HG02884 (cell line): ENCODE measurements around the gene DOC2B.
"Not testable (repeated sequence)": the region's sequence is repeated elsewhere in the genome, so short reads cannot be mapped to it uniquely, and the experiment has no call there.

Experiments used
- ATAC-seq: cut with Tn5 transposase; IDR thresholded peaks from one replicate; pipeline ENCODE4 v1.9.1; 2021; ENCODE audit warnings: mild to moderate bottlenecking, moderate library complexity; ENCODE audit not compliant: unreplicated experiment

Gene DOC2B

DNA sequence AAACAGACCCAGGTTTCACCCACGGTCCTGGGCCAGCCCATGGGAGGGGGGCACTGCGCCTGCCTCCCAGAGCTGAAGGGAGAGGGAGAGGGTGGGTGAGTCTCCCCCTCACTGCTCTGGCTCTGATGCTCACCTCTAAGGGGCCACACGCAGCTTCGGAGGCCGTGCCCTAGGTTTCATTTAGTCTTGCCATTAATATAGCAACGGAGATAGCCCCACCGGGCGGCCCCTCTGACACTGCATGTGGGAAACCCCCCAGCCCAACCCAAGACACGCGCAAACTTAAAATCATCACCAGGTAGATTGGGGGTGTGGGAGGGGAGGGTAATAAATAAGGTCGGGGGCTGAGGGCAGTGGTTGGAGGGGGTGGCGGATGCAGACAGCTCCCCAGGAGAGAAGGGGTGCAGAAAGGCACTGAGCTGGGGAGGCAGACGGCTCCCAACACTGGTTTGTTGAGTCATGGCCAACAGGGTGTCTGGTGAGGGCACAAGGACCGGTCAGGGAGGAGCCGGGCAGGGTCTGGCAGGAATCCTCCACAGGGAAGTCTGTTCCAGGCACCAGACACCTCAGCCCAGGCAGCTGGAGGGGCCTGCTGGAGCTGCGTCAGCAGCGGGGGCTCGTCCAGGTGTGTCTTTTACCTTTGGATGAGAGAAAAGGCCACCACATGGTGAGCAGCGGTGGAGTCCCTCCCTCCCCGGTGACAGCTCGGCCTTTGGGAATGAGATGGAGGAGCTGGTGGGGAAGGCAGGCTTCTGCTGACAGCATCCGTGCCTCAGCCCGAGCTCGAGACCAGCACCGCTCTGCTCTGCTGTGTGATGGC, 32.0 kb upstream of the DOC2B start:
- no peak for ATAC-seq

DNA sequence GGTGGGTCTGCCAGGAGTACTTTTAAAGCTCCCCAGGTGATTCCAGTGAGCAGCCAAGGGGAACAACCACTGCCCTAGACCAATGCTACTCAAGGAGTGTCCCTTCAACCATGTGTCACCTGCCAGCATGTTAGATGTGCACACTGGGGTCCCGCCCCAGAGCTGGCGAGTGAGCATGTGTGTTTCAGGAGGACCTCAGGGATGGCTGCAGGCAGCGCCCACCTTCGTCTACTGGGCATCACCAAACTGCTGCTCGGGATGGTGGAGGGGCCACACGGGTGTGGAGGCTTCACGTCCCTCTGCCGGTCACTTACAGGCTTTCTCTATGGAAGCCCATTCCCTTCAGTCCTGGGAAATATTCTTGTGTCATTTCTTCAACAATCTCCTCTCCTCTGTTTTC, 29.0 kb upstream of the DOC2B start:
- ATAC-seq, result no peak

DNA sequence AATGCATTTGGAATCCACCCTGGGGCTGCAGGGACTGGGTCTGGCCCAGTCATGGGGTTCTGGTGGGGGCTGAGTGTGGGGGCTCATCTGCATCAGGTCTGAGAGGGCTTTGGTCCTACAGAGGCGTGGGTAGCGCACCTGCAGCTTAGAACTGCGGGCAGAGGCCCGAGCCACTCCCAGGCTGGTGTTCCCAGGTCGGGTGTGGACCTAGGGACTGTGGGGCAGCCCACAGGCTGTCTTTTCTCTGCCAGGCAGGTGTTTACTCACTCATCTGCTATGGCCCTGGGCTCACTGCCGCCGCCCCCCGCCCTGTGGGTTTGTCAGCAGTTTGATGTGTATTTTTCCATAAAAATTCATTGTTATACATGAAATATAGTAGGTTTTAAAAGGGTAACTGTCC, 27.0 kb upstream of the DOC2B start:
- no peak for ATAC-seq

DNA sequence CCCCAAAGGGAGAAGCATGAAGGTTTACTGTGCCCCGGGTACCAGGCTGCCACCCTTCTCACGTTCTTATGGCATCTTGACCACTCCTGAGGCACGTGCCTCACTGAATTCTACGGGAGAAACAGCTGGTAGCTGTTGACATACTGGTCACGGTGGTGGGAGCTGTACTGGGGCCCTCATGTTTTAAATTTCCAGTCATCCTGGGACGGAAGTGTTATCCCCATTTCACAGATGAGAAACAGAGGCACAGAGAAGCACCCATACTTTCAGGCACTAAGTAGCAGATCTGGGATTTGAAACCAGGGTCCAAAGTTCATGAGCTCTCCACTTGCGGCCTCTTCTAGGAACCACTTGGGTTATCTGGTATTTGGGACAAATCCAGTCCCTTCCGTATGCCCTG, 26.3 kb upstream of the DOC2B start:
- ATAC-seq, result no peak

DNA sequence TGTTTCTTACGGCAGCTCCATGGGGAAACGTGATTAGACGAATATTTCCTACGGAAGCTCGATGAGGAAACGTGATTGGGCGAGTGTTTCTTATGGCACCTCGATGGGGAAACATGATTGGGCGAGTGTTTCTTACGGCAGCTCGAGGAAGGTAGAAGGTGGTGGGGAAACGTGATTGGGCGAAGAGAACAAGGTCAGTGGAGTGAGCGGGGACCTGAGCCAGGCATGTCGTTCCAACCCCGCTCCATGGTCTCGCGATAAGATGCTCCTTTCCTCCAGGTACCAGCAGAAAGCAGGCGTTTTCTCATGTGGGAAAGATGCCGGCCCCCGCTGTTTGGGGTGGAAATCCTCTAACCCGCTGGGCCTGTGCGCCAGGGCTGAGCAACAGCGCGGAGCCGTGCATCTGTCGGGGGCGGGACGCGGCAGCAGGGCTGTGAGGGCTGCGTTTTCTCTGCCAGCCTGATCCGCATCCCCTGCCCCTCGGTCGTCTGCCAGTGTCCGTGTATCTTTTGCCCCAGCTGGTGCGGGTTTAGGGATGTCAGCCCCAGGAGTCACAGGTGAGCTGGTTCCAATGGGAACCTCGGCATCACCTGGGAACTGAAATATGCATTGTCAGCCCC, 25.6 kb upstream of the DOC2B start:
- no peak for ATAC-seq

DNA sequence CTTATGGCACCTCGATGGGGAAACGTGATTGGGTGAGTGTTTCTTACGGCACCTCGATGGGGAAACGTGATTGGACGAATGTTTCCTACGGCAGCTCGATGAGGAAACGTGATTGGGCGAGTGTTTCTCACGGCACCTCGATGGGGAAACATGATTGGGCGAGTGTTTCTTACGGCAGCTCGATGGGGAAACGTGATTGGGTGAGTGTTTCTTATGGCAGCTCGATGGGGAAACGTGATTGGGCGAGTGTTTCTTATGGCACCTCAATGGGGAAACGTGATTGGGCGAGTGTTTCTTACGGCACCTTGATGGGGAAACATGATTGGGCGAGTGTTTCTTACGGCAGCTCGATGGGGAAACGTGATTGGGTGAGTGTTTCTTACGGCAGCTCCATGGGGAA, 25.0 kb upstream of the DOC2B start:
- not testable (repeated sequence) for ATAC-seq

DNA sequence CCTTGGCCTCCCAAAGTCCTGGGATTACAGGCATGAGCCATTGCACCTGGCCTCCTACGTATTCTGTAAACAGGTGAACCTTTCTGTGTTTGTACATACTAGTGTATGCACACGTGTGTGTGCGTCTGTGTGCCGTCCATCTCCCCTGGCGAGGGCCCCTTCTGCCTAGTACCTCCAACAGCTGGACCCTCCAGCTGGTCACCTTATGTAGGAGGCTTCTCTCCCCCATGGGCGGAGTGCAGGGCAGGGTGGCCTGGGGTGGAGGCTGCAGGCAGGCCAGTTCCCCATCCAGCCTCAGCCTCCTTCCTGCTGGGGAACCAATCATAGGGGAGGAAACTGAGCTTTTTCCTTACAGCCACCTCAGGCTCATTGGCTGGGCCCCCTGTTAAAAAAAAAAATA, 24.4 kb upstream of the DOC2B start:
- ATAC-seq, result no peak

DNA sequence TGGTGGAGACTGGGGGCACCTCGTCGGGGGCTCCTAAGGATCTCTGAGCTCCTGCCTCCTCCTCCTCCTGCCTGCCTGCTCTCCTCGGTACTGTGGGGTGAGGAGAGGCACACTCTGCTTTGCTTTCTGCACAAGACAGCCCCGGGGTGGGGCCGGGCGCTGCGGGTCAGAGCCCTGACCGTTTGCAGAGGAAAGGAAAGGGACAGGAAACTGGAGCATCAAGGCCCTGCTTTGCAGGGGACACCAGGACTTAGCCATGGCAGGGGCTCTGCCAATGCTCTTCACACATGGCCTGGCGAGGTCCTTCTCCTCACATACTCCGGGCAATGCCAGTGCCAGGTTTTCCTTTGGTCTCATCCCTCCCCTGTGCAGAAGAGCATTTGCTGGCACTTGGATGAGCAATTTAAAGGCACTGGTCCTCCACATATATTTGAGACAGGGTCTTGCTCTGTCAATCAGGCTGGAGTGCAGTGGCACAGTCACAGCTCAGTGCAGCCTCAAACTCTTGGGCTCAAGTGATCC, 23.8 kb upstream of the DOC2B start:
- ATAC-seq, result no peak

DNA sequence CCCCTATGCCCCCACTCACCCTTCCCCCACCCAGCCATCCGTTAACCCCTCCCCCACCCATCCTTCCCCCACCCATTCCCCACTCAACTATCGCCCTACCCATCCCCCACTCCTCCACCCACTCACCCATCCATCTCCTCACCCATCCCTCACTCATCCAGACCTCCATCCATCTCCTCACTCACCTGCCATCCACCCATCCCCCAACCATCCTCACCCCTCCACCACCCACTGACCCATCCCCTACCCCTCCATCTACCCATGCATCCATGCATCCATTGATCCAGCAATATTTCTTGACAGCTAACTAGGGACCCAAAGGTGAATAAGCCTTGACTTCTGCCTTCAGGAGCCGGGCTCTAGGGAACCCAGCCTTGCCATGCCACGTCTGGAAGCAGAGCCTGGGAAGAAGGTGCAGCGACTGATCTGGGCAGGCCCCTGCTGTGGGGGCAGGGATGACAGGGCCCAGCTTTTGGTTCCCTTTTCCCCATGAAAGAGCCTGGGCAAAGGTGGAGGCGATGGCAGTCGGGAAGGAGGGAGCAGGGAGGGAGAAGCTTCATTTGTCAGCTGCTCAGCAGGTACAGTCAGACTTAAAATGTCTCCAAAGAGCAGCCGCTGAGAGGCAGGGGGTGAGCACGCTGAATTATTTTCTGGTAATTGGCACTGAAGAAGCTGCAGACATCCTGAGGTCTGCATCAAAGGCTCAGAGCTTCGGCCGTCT, 23.1 kb upstream of the DOC2B start:
- ATAC-seq, result no peak

DNA sequence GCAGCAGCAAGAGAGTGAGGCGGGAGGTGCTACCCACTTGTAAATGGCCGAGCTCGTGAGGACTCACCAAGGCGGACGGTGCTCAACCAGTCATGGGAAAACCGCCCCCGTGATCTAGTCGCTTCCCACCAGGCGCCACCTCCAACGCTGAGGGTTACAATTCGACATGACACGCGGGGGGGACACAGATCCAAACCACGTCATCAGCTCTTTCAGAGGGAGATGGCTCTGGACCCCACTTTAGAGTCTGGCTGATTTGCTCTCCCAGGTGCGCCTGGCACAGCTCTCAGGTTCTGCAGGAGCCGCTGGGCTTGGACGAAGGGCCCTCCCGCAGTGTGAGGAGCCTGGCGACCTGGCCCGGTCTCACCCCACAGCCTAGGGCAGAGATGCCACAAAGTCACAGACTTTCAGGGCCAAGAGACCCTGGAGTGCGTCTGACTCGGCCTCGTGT, 21.1 kb upstream of the DOC2B start:
- ATAC-seq, result no peak

DNA sequence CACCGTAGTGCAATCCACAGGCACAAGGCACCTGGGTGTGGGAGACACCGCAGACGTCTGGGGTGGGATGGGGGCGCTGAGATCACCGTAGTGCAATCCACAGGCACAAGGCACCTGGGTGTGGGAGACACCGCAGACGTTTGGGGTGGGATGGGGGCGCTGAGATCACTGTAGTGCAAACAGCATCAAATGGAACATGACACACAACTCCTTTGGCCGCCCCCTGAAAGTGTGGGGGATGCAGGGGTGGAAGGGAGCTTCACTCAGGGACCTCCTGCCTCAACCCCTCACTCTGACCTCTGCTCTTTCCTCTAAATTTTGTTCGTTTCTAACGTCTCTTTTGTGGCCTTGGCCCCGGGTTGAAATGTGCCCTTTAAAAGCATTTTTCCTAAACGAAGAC, 20.3 kb upstream of the DOC2B start:
- not testable (repeated sequence) for ATAC-seq

DNA sequence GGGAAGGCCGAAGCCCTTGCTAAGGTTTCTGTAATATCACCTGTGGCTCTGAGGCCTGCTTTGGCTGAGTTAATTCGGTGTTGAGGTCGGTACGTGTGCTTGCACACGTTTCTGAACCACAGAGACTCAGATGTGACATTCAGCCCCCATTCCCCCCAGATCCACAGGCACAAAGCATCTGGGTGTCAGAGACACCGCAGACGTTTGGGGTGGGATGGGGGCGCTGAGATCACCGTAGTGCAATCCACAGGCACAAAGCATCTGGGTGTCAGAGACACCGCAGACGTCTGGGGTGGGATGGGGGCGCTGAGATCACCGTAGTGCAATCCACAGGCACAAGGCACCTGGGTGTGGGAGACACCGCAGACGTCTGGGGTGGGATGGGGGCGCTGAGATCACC, 19.8 kb upstream of the DOC2B start:
- not testable (repeated sequence) for ATAC-seq

DNA sequence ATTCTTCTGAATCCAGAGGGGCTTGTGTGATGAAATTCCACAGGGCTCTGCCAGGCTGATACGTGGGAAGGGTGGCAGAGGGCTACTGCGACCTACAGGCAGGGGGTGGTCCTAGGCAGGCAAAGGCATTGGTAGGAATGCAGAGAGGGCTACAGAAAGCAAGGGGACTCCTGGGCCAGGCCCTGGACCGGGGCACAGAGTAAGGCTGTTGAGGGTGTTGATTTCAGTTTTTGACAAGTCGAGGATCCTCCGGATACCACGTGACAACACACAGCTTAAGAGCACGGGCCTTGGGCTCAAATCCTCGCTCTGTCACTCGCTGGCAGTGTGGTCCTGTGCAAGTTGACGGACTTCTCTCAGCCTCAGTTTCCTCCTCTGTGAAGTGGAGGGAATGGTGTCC, 19.1 kb upstream of the DOC2B start:
- no peak for ATAC-seq

DNA sequence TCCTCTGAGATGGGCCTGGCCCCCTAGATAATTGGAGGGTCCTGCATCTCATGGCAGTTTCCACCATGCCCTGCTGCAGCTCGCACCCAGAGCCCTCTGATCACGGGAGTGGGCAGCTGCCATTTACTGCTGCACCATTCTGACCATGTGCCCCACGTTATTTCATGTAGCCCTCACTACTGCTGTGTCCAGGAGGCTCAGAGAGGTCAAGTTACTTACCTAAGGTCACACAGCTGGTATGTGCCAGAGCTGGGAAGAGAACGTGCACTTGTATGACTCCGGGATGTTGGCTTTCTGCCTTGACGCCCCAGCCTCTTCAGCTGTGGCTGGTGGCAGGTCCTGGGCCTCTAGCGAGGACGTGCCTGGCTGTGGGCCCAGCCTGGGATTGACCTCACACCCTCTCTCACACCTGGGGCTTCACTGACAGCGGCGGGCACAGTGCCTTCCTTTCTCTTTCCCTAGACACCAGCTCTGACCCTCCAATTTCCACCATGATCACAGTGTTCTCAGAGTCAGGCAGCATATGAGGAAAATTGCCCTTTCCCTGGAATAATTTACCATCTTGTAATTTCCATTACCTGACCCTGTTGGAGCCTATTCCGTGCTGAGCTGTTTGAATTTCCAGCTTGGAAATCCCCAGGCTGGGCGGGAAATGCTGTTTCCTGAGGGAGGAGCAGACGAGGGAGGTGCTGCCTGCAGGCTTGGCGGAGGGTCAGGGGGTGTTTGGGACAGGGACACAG, 18.5 kb upstream of the DOC2B start:
- no peak for ATAC-seq

DNA sequence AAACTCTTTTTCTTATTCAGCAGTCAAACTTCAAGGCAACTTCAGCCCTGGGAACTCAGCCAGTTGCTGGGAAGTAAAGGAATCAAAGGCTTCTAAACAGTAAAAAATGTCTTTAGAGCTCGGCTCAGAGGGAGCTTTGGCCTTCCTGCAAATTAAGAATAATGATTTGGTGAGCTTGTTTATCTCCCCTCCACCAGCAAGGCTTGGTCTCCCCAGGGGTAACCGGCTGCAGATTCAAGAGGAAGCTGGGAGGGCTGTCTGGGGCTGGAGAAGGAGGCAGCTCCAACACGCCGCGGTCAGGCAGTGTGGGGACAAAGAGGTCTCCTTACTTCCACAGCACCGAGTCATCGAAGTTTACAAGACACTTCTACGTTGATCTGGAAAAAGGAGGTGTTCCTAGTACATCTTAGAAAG, 17.7 kb upstream of the DOC2B start:
- ATAC-seq, result no peak

DNA sequence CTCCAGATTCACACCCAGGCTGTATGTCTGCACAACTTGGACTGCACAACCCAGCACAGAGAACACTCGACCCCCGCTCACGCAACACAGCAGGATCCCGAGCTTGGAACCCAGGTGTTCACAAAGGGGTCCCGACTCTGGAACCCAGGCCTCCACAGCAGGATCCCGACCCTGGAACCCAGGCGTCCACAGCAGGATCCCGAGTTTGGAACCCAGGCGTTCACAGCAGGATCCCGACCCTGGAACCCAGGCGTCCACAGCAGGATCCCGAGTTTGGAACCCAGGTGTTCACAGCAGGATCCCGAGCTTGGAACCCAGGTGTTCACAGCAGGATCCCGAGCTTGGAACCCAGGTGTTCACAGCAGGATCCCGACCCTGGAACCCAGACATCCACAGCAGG, 16.8 kb upstream of the DOC2B start:
- ATAC-seq, result not testable (repeated sequence)

DNA sequence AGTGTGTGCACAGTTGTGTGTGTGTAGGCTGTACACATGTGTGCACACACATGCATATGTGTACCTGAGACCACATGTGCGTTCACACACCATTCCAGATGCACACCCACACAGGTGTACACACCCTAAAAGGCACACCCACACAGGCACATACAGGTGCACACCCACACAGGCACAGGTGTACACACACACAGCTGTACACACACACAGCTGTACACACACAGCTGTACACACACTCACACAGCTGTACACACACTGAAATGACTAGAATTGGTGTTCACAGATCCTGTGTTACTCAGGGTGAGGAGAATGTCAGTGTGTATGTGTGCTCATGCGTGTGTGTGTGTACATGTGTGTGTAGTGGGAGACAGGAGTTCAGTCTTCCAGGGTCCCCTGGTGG, 15.9 kb upstream of the DOC2B start:
- ATAC-seq, result no peak

DNA sequence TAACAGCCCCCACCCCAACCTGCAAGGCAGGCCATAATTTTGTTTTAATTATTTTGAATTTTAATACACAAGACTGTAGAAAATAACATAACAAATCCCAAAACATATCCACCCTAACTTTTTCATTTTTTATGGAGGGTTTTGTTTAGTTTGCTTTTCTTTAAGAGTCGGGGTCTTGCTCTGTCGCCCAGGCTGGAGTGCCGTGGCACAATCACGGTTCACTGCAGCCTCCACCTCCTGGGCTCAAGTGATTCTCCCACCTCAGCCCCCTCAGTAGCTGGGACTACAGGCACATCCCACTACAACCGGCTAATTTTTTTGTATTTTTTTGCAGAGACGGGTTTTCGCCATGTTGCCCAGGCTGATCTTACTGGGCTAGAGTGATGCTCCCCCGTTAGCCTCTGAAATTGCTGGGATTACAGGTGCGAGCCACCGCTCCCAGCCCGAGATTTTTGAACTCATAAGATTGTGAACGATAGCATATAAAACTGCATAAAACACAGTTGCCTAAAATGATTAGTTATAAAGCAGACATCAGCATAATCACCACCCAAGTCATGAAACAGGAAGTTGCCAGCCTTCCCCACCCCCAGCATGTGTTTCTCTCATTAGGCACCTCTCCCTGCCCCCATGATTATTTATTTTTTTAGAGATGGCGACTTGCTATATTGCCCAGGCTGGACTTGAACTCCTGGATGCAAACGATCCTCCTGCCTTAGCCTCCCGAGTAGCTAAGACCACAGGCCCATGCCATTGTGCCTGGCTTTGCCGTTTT, 13.6 kb upstream of the DOC2B start:
- ATAC-seq, result no peak

DNA sequence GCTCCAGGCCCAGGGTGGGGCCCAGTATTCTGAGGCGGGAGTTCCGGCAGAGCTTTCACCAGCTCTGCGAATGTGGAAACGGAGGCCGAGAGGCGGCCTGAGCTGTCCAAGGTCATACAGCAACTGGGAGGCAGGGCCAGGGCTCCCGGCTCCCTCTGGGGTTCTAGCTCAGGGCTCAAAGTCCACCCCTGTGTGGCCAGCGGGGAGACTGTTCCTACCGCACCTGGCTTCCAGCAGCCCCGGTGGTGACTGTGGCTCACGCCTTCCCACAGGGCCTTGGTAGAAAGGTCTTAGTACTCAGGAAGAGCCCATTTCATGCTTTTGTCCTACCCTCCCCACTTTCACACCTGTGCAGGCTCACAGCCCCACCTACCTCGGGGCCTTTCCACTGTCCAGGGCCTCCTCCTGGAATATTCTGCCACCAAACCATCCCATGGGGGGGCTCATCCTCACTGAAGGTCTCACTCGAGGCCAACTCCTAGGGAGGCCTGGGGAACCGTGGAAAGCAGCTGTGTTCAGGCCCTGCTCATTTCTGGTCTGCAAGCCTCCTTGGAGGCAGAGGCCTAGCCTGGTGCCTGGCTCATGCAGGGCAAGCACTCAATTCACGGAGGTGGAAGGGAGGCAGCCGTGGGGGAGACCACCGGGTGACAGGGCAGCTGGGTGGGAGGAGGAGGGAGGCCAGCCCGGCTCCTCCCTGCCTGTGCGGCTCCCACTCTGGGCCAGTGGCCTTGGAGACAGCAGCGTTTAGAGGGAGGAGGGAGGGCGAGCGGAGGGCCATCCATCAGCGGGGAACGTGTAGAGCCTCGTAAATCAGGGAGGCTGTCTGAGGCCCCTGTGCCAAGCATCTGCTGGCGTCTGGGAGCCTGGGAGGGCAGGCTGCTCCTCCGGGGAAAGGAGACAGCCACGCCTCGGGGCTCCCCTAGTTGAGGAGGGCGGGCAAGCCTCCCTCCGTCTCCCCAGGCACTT, 12.7 kb upstream of the DOC2B start:
- no peak for ATAC-seq
